Sigmoid colon (tissue), 7 donors: ENCODE measurements around the gene ASCL5. TPM values are rescaled to one million over a fixed set of nuclear protein-coding genes. Genes with fewer than 3 reads are reported as not detected.

Source experiments
- DNase-seq: peaks from one replicate; pipeline ENCODE4 v3.0.0-alpha.2; 2019
- H3K27ac ChIP-seq, 4 donors: fragments of 200-600 bp; sonication (generic); one replicate each; pipeline ENCODE4 v1.5.1; 2016 to 2019; ENCODE audit warnings: mild to moderate bottlenecking in 1 of 4
- H3K27me3 ChIP-seq, 3 donors: fragments of 200-600 bp; sonication (generic); one replicate each; pipeline ENCODE4 v1.5.1; 2019; ENCODE audit warnings: mild to moderate bottlenecking in 1 of 3
- H3K36me3 ChIP-seq, 4 donors: fragments of 200-600 bp; sonication (generic); one replicate each; pipeline ENCODE4 v1.5.1; 2016 to 2019
- H3K4me1 ChIP-seq, 4 donors: fragments of 200-600 bp; sonication (generic); one replicate each; pipeline ENCODE4 v1.5.1; 2017 to 2019
- H3K4me3 ChIP-seq, 4 donors: fragments of 200-600 bp; sonication (generic); one replicate each; pipeline ENCODE4 v1.5.1; 2017 to 2019; ENCODE audit warnings: mild to moderate bottlenecking in 2 of 4, moderate library complexity in 1 of 4
- H3K9me3 ChIP-seq, 4 donors: fragments of 200-600 bp in 3 of 4; sonication (generic) in 3 of 4; one replicate each; pipeline versions ENCODE4 v1.5.1 to v1.6.1; 2013 to 2019
- EP300 ChIP-seq, 4 donors: sonication (generic); formaldehyde crosslinking; IDR thresholded peaks; one replicate each; pipeline ENCODE4 v1.6.1; 2017; ENCODE audit warnings: antibody characterized with exemption in 4 of 4
- POLR2A ChIP-seq, 2 donors: fragments of 450-650 bp; IDR thresholded peaks; one replicate each; pipeline ENCODE4 v1.6.1; 2016; ENCODE audit warnings: antibody characterized with exemption in 2 of 2, mild to moderate bottlenecking in 2 of 2, moderate library complexity in 2 of 2
- POLR2AphosphoS5 ChIP-seq, 4 donors: sonication (generic); formaldehyde crosslinking; IDR thresholded peaks; one replicate each; pipeline ENCODE4 v1.6.1; 2017; ENCODE audit warnings: antibody characterized with exemption in 4 of 4
- WGBS, 2 donors: extraction: QIAGEN DNeasy Blood & Tissue Kit; methylation state at CpG; one replicate each; pipeline ENCODE4 v1.1.7; 2013; 5-methylcytosine and 5-hydroxymethylcytosine counted together
- intact Hi-C: fragments of 100-400 bp; cut with DNase I; formaldehyde crosslinking; loops from one replicate; pipeline ENCODE4 v1.15.1; 2023
- polyA plus RNA-seq, 3 donors: library from polyadenylated mRNA; stranded (reverse); fragments of 200-250 nt; gene quantifications; one replicate each; pipeline ENCODE4 v1.2.3, GENCODE V29; 2013
- total RNA-seq, 4 donors: library from RNA; depleted of rRNA; stranded (reverse); fragments of >200 nt; gene quantifications; one replicate each; pipeline ENCODE4 v1.1.0, GENCODE V29; 2016
- TF ChIP-seq, protein P1 (sequence below), 4 experiments: fragments of 450-650 bp in 3 of 4; fragments of 200-600 bp in 1 of 4; IDR thresholded peaks; one replicate each; pipeline ENCODE4 v1.5.1; 2016 to 2019; ENCODE audit warnings: antibody characterized with exemption in 4 of 4, mild to moderate bottlenecking in 3 of 4, moderate library complexity in 2 of 4
- donor health status: healthy with polysubstance abuse.
- donor health status: Bipolar disorder and iron deficiency.
- donor health status: healthy.

The ASCL5 gene
- total and polyA plus RNA-seq, 7 donors, result 0.06 TPM; not detected in 6

DNA sequence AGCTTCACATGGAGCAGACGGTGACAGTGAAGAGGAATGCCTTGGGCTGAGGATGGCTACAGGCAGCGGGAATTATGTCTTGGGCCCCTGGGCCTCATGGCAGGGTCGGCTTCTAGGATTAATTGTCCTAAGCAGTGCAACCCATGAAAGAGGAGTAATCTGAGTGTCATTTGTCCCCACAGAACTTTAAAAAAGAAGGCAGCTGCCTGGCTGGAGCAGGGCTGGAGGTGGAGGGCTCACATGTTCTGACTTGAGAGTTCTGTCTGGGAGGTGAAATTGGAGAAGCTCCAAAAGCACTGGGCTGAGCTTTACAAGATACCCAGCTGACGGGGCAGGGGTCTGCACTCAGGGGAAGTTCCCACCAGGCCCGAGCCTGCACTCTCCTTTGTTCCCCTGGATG lies 37.4 kb downstream of the ASCL5 start:
- DNase-seq, result no peak
- H3K27me3 ChIP-seq, result no peaks in the 10 kb centered on the region
- intact Hi-C loops, result no loop called here
- TF ChIP-seq POLR2AphosphoS5 (IDR thresholded peaks at IDR 0.05) (no peak), EP300 (IDR thresholded peaks at IDR 0.05) (no peak), POLR2A (IDR thresholded peaks at IDR 0.05) (no peak)
- TF ChIP-seq, protein P1, sequence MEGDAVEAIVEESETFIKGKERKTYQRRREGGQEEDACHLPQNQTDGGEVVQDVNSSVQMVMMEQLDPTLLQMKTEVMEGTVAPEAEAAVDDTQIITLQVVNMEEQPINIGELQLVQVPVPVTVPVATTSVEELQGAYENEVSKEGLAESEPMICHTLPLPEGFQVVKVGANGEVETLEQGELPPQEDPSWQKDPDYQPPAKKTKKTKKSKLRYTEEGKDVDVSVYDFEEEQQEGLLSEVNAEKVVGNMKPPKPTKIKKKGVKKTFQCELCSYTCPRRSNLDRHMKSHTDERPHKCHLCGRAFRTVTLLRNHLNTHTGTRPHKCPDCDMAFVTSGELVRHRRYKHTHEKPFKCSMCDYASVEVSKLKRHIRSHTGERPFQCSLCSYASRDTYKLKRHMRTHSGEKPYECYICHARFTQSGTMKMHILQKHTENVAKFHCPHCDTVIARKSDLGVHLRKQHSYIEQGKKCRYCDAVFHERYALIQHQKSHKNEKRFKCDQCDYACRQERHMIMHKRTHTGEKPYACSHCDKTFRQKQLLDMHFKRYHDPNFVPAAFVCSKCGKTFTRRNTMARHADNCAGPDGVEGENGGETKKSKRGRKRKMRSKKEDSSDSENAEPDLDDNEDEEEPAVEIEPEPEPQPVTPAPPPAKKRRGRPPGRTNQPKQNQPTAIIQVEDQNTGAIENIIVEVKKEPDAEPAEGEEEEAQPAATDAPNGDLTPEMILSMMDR (IDR thresholded peaks at IDR 0.05), result no peak
- H3K4me3 ChIP-seq, result no peak overlapping the region
- H3K36me3 ChIP-seq, result no peaks in the 10 kb centered on the region
- no peaks in the 10 kb centered on the region for H3K4me1 ChIP-seq
- H3K9me3 ChIP-seq, result no peaks in the 10 kb centered on the region
- 87 to 90% methylated on average over 5 of the region's 5 CpGs for WGBS, 2 donors
- H3K27ac ChIP-seq, result no peak overlapping the region

DNA sequence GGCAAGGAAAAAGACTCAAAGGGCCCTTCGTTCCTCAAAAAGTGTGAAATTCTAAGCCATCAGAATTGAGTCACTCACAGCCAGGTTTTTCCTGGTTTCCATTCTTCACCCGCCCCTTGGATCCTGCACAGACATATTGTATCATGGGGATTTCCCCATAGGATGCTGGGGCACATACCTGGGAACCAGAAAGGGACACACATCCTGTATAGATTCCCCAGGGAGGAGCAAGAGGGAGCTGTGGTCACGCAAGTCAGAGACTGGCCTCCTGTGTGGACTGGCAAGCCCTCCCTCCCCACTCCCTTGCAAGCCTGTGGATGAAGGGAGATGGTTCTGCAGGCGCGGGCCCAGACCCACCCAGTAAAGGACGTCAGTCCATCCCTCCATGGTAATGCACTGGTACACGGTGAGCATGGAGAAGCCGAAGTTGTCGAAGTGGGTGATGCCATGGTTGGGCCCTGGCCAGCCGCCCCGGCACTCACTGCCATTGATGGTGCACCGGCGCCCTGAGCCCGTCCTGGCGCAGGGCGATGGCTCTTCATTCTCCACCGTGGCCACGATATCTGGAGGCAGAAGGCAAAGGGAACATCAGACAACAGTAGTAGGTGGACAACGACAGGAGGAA lies 38.0 kb downstream of the ASCL5 start:
- Histone ChIP-seq H3K27me3 (no peaks in the 10 kb centered on the region), H3K9me3 (no peaks in the 10 kb centered on the region), H3K36me3 (no peaks in the 10 kb centered on the region), H3K27ac (no peak overlapping the region), H3K4me1 (no peaks in the 10 kb centered on the region), H3K4me3 (no peak overlapping the region)
- intact Hi-C loops, result no loop called here
- TF ChIP-seq POLR2AphosphoS5 (IDR thresholded peaks at IDR 0.05) (no peak), POLR2A (IDR thresholded peaks at IDR 0.05) (no peak), EP300 (IDR thresholded peaks at IDR 0.05) (no peak)
- TF ChIP-seq, protein P1 (IDR thresholded peaks at IDR 0.05), result no peak
- no peak for DNase-seq
- 92 to 93% methylated on average over 19 of the region's 19 CpGs for WGBS, 2 donors

DNA sequence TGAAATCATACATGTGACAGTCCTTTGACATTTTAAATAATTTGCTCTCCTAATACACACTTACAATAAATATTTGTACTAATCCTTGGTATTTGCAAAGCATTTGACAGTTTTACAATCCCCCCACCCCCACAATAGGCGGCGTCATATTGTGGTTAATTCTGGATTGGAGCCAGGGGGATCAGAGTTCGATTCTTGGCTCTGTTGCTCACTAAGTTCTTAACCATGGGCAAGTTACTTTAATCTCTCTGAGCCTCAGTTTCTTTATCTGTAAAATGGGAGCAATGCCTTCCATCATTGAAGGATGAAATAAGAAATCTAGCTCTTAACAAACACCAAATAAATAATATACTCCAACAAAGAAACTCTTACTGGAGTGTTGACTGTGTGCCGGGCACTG lies 38.6 kb downstream of the ASCL5 start:
- H3K36me3 ChIP-seq, result no peaks in the 10 kb centered on the region
- H3K4me1 ChIP-seq, result no peaks in the 10 kb centered on the region
- 27 to 54% methylated on average over 4 of the region's 4 CpGs for WGBS, 2 donors
- no peak overlapping the region for H3K27ac ChIP-seq
- H3K27me3 ChIP-seq, result no peaks in the 10 kb centered on the region
- no peak for DNase-seq
- no peak overlapping the region for H3K4me3 ChIP-seq
- intact Hi-C loops, result no loop called here
- no peak for TF ChIP-seq EP300 (IDR thresholded peaks at IDR 0.05)
- no peak for TF ChIP-seq POLR2A (IDR thresholded peaks at IDR 0.05)
- TF ChIP-seq, protein P1 (IDR thresholded peaks at IDR 0.05), result no peak
- TF ChIP-seq POLR2AphosphoS5 (IDR thresholded peaks at IDR 0.05), result no peak
- H3K9me3 ChIP-seq, result no peaks in the 10 kb centered on the region

DNA sequence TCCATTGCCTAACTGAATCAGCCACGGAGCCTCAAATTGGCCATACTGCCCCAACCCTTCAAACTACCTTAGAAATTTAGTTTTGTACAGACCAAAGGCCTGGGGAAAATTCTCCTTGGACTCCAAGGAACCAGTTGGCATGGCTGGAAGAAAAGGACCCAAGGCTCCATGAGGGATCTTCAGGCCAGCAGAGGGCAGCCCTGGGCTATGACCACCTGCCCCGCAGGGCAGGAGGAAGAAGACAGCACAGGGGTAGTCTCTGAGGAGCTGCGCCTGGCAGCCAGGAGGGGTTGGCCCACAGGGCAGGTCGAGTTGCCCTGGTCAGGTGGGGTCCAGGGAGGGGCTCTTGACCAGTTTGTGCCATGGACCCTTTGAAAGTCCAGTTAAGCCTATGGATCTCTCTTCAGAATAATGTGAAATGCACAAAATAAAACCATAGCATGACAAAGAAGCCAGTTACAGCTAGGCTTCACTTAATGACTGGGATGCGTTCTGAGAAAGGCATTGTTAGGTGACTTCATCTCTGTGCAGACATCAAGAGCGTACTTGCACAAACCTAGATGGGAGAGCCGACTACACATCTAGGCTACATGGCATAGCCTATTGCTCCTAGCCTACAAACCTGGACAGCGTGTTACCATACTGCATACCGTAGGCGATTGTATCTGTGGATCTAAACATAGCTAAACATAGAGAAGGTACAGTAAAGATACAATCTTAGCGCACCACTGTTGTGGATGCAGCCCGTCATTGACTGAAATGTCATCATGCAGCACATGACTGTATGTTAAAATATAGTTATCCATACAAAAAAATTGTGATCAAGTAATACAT lies 40.9 kb downstream of the ASCL5 start:
- WGBS, 2 donors, result 61 to 73% methylated on average over 12 of the region's 12 CpGs
- no peak for DNase-seq

More for the DNA sequence above, 40.9 kb downstream of the ASCL5 start:
- TF ChIP-seq POLR2A (IDR thresholded peaks at IDR 0.05), result no peak
- TF ChIP-seq, protein P1 (IDR thresholded peaks at IDR 0.05), result peak in 2 of 4 experiments; percentile 16 to 46
- no peaks in the 10 kb centered on the region for H3K4me1 ChIP-seq
- intact Hi-C loops, result loop anchor here (2.0 kb wide), 1 partner anchor 29 kb away; no protein-coding TSS in a partner anchor
- H3K4me3 ChIP-seq, result no peak overlapping the region
- no peaks in the 10 kb centered on the region for H3K36me3 ChIP-seq
- H3K27me3 ChIP-seq, result no peaks in the 10 kb centered on the region
- no peaks in the 10 kb centered on the region for H3K9me3 ChIP-seq
- H3K27ac ChIP-seq, result no peak overlapping the region
